Lung (tissue), 12 donors: ENCODE measurements around the gene POLR1D. TPM values are rescaled to one million over a fixed set of nuclear protein-coding genes. Genes with fewer than 3 reads are reported as not detected.
A peak's percentile ranks its signal among the peaks of the same experiment; 100 is the strongest.

Source experiments
- ATAC-seq: fragments of 200-7000 bp; cut with Tn5 transposase; one replicate; pipeline ENCODE4 v1.9.1; 2020; ENCODE audit warnings: moderate number of reproducible peaks; ENCODE audit not compliant: insufficient read depth, low FRiP score
- DNase-seq, 3 donors: peaks; one replicate each; pipeline ENCODE4 v3.0.0-alpha.2; 2013 to 2017
- H3K27ac ChIP-seq, 2 donors: one replicate each; pipeline ENCODE4 v1.5.1; 2013; ENCODE audit warnings: mild to moderate bottlenecking in 2 of 2, moderate library complexity in 2 of 2, control low read depth in 1 of 2, inconsistent platforms in 1 of 2, low read depth in 1 of 2, low read length in 1 of 2
- H3K27me3 ChIP-seq, 3 donors: one replicate each; pipeline ENCODE4 v1.5.1; 2013; ENCODE audit warnings: low read length in 2 of 3; ENCODE audit not compliant: control insufficient read depth in 3 of 3, insufficient read depth in 3 of 3
- H3K36me3 ChIP-seq, 4 donors: one replicate each; pipeline ENCODE4 v1.5.1; 2013; ENCODE audit warnings: low read length in 4 of 4, mild to moderate bottlenecking in 1 of 4, moderate library complexity in 1 of 4; ENCODE audit not compliant: control insufficient read depth in 4 of 4, insufficient read depth in 4 of 4
- H3K4me1 ChIP-seq, 5 donors: one replicate each; pipeline ENCODE4 v1.5.1; 2013; ENCODE audit warnings: low read length in 5 of 5, mild to moderate bottlenecking in 2 of 5, moderate library complexity in 1 of 5; ENCODE audit not compliant: control insufficient read depth in 5 of 5, insufficient read depth in 5 of 5
- H3K4me3 ChIP-seq: one replicate; pipeline ENCODE4 v1.5.1; 2013; ENCODE audit warnings: mild to moderate bottlenecking, control low read depth, moderate library complexity
- H3K9ac ChIP-seq, 2 donors: one replicate each; pipeline ENCODE4 v1.5.1; 2013; ENCODE audit warnings: low read length in 2 of 2, control low read depth in 1 of 2; ENCODE audit not compliant: insufficient read depth in 1 of 2
- H3K9me3 ChIP-seq, 4 donors: one replicate each; pipeline ENCODE4 v1.5.1; 2013; ENCODE audit warnings: low read length in 3 of 4, mild to moderate bottlenecking in 1 of 4, moderate library complexity in 1 of 4; ENCODE audit not compliant: control insufficient read depth in 4 of 4, insufficient read depth in 3 of 4
- CTCF ChIP-seq: IDR thresholded peaks from 2 replicates; pipeline ENCODE4 v1.5.1; 2012; ENCODE audit warnings: mild to moderate bottlenecking; ENCODE audit errors: control extremely low read depth, extremely low read depth
- WGBS, 2 donors: extraction: QIAGEN DNeasy Blood & Tissue Kit; methylation state at CpG; one replicate each; pipeline ENCODE4 v1.1.7; 2013; 5-methylcytosine and 5-hydroxymethylcytosine counted together
- polyA plus RNA-seq, 2 donors: library from polyadenylated mRNA; stranded (reverse); fragments of 200-250 nt; gene quantifications; one replicate each; pipeline ENCODE4 v1.2.1, GENCODE V29; 2013
- total RNA-seq, 2 donors: library from RNA; depleted of rRNA in 1 of 2; stranded (reverse); fragments of >200 nt in 1 of 2; gene quantifications; one replicate each; pipeline ENCODE4 v1.2.1, GENCODE V29; 2014 to 2021
- donor health status: control.
- donor health status: control.
- donor health status: Bipolar disorder and iron deficiency.
- donor health status: healthy.
- donor health status: DM: yes; HTN: yes; CAD: no.

Gene POLR1D
- total and polyA plus RNA-seq, 4 donors: 93.8 to 132 (median 104) TPM

DNA sequence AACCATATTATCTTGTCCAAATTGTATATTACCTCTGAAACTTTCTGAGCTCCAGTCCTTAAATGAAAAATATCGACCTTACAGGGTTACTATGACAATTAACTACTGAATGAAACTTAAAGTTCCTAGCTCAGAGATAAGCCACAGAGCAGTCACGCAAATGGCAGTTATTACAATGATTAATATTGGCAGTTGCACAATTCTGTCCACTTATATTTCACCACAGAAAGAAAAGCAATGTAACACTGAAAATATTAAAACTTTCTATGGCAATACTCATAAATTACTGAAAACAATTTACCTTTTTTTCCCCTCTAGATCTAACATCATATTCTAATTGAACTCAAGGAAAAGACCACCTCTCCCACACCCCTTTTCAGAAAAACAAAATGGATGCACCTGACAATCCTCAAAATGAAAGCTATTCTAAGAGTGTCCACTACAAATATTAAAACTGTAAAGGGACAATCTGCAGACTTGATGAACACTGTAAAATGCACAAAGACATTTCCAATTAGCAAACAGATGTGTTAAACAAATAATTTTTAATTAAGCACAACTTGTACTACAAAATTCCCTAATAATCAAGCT, 16.0 kb upstream of the POLR1D start:
- Histone ChIP-seq H3K4me1 (peaks cover 0 to 12% (median 0%) of the 10 kb centered on the region in 5 donors), H3K4me3 (no peak overlapping the region), H3K27ac (peak overlapping the region in 1 of 2 donors; percentile 21), H3K36me3 (no peaks in the 10 kb centered on the region), H3K9ac (no peak overlapping the region), H3K9me3 (no peaks in the 10 kb centered on the region), H3K27me3 (no peaks in the 10 kb centered on the region)
- TF ChIP-seq CTCF: no peak
- DNase-seq (no peak), ATAC-seq (no peak)
- 32 to 50% methylated on average over 2 of the region's 2 CpGs for WGBS, 2 donors

DNA sequence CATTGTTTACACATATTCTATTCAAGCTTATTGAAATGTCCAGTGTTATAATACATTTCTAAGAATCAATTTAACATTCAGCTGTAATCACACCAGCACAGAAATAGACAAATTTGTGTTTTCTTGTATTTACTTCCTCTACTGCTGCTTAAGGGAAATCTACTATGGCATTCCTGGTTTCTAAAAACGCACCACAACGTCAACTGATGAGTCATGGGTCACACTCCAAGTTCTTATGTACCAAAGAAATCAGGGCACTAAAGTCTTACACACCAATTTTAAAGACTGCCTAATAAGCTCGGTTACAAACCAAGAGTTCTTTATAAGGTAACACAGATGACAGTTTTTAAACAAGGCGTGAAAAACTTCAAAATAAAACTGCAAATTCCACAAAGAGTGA, 14.6 kb upstream of the POLR1D start:
- 43 to 48% methylated on average over 4 of the region's 4 CpGs for WGBS, 2 donors
- H3K27ac ChIP-seq: no peak overlapping the region
- peaks cover 0 to 14% (median 0%) of the 10 kb centered on the region in 5 donors for H3K4me1 ChIP-seq
- TF ChIP-seq CTCF: no peak
- no peak overlapping the region for H3K9ac ChIP-seq
- ATAC-seq: no peak
- no peak overlapping the region for H3K4me3 ChIP-seq
- H3K36me3 ChIP-seq: no peaks in the 10 kb centered on the region
- no peak for DNase-seq
- no peaks in the 10 kb centered on the region for H3K27me3 ChIP-seq
- H3K9me3 ChIP-seq: no peaks in the 10 kb centered on the region

DNA sequence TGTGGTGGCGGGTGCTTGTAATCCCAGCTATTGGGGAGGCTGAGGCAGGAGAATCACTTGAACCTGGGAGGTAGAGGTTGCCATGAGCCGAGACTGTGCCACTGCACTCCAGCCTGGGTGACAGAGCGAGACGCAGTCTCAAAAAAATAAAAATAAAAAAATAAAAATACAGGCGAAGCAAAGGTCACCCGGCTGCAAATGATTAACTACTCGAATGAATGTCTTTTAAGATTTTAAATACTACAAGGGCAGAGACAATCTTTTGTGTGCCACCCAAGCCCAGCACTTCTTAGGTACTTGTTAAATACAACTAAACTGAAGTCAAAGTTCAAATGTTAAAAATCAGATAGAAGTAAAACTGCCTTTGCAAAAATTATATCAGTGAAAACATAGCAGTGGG, 8.1 kb upstream of the POLR1D start:
- DNase-seq: no peak
- Histone ChIP-seq H3K27me3 (no peaks in the 10 kb centered on the region), H3K36me3 (no peaks in the 10 kb centered on the region), H3K4me1 (peaks cover 0 to 18% (median under 1%) of the 10 kb centered on the region in 5 donors), H3K27ac (no peak overlapping the region), H3K9ac (no peak overlapping the region), H3K9me3 (no peaks in the 10 kb centered on the region), H3K4me3 (no peak overlapping the region)
- no peak for TF ChIP-seq CTCF
- 85 to 89% methylated on average over 7 of the region's 7 CpGs for WGBS, 2 donors
- ATAC-seq: no peak

- no peak overlapping the region for H3K9ac ChIP-seq
- DNase-seq: peak in 1 of 3 donors; percentile 34
- peaks cover 0 to 2% (median 0%) of the 10 kb centered on the region in 4 donors for H3K36me3 ChIP-seq
- no peak overlapping the region for H3K27ac ChIP-seq
- TF ChIP-seq CTCF: no peak
- H3K4me3 ChIP-seq: no peak overlapping the region
- no peaks in the 10 kb centered on the region for H3K27me3 ChIP-seq
- WGBS, 2 donors: 74 to 89% methylated on average over 3 of the region's 3 CpGs
- peaks cover under 1 to 19% (median 12%) of the 10 kb centered on the region in 5 donors for H3K4me1 ChIP-seq
- no peak for ATAC-seq
- no peaks in the 10 kb centered on the region for H3K9me3 ChIP-seq
Observed at GRCh38 chr13:27617881-27618321, 3.8 kb upstream of the POLR1D start.
